ENCODE results near the gene CACNA1S.

The CACNA1S gene

GRCh38 chr1:201061049-201061448, 51.2 kb downstream of the CACNA1S start:
- no peak for FAIRE-seq
- TF ChIP-seq CTCF (IDR thresholded peaks at IDR 0.05; ENCODE audit: insufficient read depth, missing control alignments): no peak
- no peak for DNase-seq (ENCODE audit: insufficient read length, low spot score)

- FAIRE-seq (no peak), DNase-seq (ENCODE audit: insufficient read length, low spot score) (no peak)
- TF ChIP-seq CTCF (IDR thresholded peaks at IDR 0.05; ENCODE audit: insufficient read depth, missing control alignments): no peak
These were observed 51.6 kb downstream of the CACNA1S start for GRCh38 chr1:201060586-201060985.

- TF ChIP-seq CTCF (IDR thresholded peaks at IDR 0.05; ENCODE audit: insufficient read depth, missing control alignments): no peak
- no peak for DNase-seq (ENCODE audit: insufficient read length, low spot score)
- FAIRE-seq: no peak
These were observed 52.2 kb downstream of the CACNA1S start for GRCh38 chr1:201059871-201060555.

GRCh38 chr1:201059401-201059800, 52.8 kb downstream of the CACNA1S start:
- DNase-seq (ENCODE audit: insufficient read length, low spot score) (no peak), FAIRE-seq (no peak)
- no peak for TF ChIP-seq CTCF (IDR thresholded peaks at IDR 0.05; ENCODE audit: insufficient read depth, missing control alignments)

GRCh38 chr1:201054091-201054543, 58.1 kb downstream of the CACNA1S start:
- DNase-seq (ENCODE audit: insufficient read length, low spot score) (no peak), FAIRE-seq (no peak)
- no peak for TF ChIP-seq CTCF (IDR thresholded peaks at IDR 0.05; ENCODE audit: insufficient read depth, missing control alignments)

- FAIRE-seq: no peak
- DNase-seq (ENCODE audit: insufficient read length, low spot score): no peak
- TF ChIP-seq CTCF (IDR thresholded peaks at IDR 0.05; ENCODE audit: insufficient read depth, missing control alignments): no peak
These were observed 58.9 kb downstream of the CACNA1S start for GRCh38 chr1:201053155-201053860.

- TF ChIP-seq CTCF (IDR thresholded peaks at IDR 0.05; ENCODE audit: insufficient read depth, missing control alignments): no peak
- FAIRE-seq (no peak), DNase-seq (ENCODE audit: insufficient read length, low spot score) (no peak)
These were observed 60.8 kb downstream of the CACNA1S start for GRCh38 chr1:201051399-201051798.
